Epidermal melanocyte (primary cell): ENCODE measurements around the gene TRPM5.
A peak's percentile ranks its signal among the peaks of the same experiment; 100 is the strongest.

Experiments
- DNase-seq: peaks from one replicate; pipeline ENCODE4 v3.0.0; 2011; ENCODE audit warnings: low spot score; ENCODE audit not compliant: insufficient read length

The TRPM5 gene

DNA sequence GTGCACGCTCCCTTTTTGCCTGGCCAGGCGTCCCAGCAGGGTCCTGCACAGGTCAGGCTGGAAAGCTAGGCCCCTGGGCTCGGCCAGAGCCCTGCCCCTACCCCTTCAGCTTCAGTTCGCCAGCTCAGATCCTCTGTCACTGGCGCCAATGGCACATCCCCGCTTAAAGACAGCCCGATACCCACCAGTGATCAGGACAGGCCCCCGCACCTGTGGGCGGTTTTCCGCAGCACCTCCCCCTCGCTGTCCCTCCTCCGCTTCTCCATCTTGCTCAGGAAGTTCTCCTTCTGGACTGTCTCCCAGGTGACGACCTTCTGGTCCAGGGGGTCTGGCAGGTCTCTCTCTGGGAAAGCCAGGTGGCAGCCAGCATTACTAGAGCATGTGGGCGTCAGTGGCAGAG, 37.9 kb downstream of the TRPM5 start:
- no peak for DNase-seq

DNA sequence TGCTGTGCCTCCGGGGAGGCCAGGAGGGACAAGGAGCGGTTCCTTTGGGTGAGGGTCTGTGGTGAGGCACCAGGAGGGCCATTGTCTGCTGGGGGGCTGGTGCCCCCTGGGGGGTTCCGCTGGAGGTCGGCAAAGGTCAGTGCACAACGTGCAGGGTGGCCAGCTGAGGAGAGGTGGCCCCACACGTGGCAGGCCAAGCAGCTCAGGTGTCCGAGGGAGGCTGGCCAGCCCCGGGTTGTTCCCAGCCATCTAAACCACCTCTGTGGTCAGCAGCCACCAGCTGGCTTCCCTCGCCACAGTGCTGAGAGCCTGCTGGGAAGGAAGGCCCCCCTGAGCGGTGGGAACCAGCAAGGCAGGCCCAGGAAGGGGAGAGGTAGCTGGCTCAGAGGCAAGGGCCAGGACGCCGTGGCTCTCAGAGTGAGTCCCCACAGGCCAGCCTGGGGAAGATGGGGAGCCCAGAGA, 39.5 kb downstream of the TRPM5 start:
- no peak for DNase-seq

DNA sequence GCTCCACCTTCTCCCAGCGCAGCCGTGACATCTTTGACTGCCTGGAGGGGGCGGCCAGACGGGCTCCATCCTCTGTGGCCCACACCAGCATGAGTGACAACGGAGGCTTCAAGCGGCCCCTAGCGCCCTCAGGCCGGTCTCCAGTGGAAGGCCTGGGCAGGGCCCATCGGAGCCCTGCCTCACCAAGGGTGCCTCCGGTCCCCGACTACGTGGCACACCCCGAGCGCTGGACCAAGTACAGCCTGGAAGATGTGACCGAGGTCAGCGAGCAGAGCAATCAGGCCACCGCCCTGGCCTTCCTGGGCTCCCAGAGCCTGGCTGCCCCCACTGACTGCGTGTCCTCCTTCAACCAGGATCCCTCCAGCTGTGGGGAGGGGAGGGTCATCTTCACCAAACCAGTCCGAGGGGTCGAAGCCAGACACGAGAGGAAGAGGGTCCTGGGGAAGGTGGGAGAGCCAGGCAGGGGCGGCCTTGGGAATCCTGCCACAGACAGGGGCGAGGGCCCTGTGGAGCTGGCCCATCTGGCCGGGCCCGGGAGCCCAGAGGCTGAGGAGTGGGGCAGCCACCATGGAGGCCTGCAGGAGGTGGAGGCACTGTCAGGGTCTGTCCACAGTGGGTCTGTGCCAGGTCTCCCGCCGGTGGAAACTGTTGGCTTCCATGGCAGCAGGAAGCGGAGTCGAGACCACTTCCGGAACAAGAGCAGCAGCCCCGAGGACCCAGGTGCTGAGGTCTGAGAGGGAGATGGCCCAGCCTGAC, 41.2 kb downstream of the TRPM5 start:
- no peak for DNase-seq

GRCh38 chr11:2402106-2402505, 42.2 kb downstream of the TRPM5 start:
- no peak for DNase-seq

GRCh38 chr11:2401436-2401984, 42.8 kb downstream of the TRPM5 start:
- no peak for DNase-seq

GRCh38 chr11:2400762-2401435, 43.4 kb downstream of the TRPM5 start:
- no peak for DNase-seq

DNA sequence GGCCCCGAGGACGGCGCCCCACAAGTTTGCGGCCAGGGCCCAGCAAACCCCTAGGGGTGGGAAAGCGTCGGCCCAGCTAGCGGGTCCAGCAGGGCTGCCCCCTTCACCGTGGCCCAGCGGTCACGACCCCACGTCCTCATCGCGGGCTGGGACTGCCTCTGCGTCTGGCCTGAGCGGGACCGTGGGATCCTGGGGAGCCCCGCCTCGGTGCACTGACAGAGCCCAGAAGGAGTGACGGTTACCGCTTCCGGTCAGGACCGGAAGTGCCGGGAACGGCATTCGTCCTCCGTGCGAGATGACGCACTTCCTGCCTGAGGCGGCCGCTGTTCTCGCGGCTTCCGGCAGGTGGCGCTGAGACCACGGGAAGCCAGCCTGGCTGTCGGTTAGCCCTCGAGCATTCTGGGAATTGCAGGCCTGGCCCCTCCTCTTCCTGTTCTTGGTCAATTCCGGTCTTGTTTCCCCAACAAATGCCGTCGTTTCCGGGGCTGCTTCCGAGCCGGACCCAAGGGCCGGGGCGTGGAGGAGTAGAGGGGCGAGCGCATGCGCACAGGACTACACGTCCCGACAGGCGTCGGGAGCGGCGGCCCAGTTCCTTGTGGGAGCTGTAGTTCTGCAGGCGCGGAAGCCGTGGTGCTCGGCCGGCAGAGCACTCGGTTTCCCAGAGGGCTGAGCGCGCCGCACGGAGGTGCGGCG, 44.1 kb downstream of the TRPM5 start, which contains the start of gene TSSC4:
Gene TSSC4, plus strand, starts transcription at position 682 of the 693 bp plus-strand sequence. CDS start 1,884 bp downstream, outside the sequence.
- DNase-seq = peak; percentile 100

DNA sequence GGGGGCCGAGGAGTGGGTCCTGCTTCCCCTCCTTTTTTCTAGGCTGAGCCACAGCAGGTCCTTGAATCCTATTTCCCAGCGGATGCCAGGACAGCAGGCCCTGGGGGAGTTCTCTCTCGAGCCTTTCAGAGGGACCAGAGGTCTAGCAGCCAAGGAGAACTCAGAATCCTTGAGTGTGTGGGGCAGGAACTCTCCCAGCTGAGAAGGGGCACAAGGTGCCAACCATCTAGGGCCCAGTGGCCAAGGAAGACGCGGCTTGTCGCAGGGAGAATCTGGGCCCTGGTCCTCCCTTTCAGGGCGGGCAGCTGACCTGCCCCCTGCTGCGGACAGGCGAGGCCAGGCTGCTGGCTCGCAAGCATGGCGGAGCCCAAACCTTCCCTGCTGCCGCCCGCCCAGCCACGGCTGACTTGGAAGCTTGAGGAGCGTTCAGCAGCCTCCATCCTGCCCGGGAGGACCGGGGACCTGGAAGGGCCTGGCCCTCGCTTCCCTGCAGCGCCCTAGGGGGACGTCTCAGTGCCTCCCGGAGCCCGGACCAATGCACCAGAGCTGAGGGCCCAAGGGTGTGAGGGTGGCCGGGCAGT, 44.7 kb downstream of the TRPM5 start:
- no peak for DNase-seq

- DNase-seq = no peak
These were observed 45.5 kb downstream of the TRPM5 start for GRCh38 chr11:2398664-2399355.

DNA sequence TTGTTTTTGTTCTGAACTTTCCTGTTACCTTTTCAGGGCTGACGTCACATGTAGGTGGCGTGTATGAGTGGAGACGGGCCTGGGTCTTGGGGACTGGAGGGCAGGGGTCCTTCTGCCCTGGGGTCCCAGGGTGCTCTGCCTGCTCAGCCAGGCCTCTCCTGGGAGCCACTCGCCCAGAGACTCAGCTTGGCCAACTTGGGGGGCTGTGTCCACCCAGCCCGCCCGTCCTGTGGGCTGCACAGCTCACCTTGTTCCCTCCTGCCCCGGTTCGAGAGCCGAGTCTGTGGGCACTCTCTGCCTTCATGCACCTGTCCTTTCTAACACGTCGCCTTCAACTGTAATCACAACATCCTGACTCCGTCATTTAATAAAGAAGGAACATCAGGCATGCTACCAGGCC, 47.3 kb downstream of the TRPM5 start:
- DNase-seq = no peak

DNA sequence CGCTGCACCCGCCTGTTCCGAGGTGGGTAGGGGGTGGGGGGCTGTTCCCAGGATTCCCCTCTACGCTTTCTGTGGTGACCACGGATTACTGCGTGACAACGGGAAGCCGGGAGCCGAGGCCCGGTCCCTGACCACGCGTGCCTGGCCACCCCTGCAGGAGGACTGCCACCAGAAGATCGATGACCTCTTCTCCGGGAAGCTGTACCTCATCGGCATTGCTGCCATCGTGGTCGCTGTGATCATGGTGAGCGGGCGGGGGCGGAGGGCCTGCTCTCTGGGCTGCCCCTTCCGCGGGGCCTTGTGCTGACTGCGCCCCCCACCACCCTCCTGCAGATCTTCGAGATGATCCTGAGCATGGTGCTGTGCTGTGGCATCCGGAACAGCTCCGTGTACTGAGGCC, 47.8 kb downstream of the TRPM5 start:
- DNase-seq = no peak

DNA sequence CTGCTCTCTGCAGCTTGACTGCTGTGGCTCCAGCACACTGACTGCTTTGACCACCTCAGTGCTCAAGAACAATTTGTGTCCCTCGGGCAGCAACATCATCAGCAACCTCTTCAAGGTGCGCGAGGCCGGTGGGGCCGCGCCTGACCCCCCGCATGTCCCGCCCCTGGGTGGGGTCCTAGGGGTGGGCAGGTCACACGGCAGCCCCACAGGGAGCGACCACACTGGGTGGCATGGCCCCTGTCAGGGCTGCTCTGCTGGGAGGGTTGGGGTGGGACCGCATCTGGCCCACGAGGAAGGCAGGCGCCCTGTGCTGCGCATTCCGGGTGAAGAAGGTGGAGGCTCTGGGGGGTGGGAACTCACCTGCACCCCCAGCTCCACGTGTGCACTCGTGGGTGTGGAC, 48.5 kb downstream of the TRPM5 start:
- DNase-seq = no peak

GRCh38 chr11:2395211-2395730, 49.0 kb downstream of the TRPM5 start:
- DNase-seq = no peak

DNA sequence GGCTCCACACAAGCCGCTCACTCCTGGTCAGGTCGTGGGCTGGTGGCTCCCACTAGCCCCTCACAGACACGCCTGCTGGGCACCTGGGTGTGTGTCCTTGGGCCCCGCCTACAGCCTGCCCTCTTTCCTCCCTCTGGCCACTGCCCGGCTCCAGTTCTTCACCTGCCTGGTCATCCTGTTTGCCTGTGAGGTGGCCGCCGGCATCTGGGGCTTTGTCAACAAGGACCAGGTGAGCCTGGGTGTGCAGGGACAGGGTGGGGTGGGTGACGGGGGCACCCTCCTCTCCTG, 49.6 kb downstream of the TRPM5 start:
- no peak for DNase-seq
